D341Med (cell line): ENCODE measurements around the gene RPE65.
"Not testable (repeated sequence)": the region's sequence is repeated elsewhere in the genome, so short reads cannot be mapped to it uniquely, and the experiment has no call there.

Experiments used
- DNase-seq: peaks from one replicate; pipeline ENCODE4 v3.0.0; 2012; ENCODE audit warnings: low spot score

The RPE65 gene

DNA sequence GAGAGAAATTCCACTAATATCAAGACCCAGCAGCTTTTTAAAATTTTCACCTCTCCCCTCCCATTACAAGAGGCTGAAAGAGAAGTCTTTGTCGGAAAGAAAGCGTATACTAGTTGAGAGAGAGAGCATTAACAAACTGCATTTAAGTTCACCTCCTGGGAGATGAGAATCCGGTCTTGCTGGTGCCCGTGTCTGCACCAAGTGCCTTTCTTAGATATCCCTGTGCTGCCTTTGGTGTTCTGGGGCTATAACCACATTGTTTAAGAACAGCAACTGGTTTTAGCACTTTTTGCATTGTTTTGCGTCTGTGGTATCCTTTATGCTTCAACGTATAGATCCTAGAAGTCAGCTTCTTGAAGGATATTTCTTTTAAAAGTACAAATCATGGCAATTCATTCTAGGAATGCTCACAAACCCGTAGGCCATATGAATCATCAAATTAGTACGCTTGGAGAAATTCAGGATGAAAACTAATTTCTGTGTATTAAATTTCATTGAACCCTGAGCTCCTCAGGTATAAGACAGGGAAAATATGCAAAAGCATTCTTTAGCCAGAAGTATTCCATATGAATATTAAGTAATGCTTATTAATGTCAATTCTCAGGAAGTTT, 3.4 kb upstream of the RPE65 start:
- DNase-seq, result no peak

DNA sequence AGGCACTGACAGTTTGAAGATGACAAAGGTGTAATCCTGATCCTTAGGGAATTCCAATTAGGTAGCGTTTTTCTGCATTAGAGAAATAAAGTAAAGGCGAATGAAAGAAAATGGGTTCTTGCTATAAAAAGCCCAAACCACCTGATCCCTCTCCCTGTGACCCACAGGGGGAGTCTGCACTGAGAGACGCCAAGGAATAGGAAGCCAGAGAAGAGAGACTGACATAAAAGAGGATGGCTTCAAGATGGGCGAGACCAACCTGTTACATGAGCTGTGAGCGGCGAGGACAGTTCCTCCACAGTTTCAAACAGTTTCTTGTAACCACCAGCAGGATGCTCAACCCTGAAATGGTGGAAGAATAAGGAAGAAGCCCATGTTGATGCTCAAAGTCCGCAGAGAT, 1.4 kb downstream of the RPE65 start:
- DNase-seq, result no peak

DNA sequence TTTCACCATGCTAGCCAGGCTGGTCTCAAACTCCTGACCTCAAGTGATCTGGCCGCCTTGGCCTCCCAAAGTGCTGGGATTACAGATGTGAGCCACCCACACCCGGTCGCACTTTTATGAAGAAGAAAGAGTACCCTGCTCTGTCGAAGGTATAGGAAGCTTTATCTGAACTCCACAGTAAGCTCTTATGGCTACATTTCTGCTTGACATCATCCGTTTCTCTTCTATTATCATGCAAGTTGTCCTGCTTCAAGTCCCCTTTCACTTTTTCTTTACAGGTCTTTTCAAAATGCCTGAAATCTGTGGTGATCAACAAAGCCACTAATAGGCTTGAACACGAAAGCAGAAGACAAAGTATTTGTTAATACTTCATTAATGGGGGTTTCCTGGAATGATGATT, 4.0 kb downstream of the RPE65 start:
- DNase-seq, result no peak

DNA sequence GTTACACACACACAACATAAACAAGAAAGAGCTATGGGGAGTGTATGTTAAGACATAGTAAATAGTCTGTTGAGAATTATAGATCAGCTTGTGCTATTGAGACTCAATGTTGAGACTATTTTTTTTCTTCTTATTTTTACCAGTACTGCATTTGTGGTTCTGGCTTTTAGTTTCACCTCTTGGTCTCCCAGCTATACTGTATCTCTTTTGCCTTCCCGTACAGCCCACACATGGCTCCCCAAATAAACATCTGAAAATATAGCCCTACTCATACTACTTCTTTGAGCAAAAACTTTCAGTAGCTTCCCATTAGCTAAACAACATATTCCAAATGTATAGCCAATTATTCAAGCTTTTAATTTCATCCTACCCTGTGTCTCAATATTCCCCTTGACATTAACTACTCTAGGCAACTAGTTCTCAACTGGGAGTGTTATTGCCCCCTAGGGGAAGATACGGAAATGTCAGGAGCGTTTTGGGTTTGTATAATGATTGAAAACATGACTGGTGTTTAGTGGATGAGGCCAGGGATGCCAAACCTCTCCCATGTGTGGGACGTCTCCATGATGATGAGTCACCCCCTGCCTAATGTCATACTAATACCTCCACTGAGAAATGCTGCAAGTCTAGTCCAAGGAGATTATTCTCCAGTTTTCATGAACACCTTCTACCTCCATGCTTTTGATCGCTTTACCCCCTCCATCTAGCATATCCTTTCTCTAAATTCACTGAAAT, 6.8 kb downstream of the RPE65 start:
- DNase-seq, result peak; percentile 47

DNA sequence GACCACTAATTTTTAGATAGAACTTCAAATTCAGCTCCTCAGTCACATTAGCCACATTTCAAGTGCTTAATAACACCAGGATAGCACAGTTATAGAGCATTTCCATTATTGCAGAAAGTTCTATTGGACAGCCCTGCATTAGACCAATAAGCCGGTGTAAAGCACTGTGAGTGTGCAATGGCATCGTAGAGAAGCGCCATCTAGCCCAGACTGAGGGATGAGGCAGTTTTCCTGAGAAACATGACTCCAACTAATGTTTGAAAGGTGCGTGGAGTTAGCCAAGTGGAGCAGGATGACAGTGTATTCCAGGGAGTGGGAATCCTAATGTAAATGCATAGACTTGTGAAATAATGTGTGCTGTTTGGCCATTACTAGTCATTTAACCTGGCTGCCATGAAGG, 7.7 kb downstream of the RPE65 start:
- no peak for DNase-seq

DNA sequence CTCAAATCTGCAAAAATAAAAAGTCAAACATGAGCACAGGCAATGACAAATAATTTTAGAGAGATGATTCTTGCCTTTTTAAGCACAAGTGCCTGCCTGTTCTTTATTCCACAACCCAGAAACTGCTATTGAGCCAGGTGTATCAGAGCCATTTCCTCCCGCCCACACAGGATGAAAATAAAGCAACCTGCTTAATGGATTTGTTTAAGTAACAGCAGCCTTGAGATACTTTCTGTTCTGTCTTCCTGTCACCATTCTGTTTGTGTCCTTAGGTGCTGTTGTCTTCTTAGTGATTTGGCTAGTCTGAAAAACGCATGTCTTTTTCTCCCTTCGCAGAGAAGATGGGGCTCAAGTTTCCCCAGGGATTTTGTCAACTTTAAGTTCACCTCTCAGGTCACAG, 11.4 kb downstream of the RPE65 start:
- DNase-seq, result no peak

DNA sequence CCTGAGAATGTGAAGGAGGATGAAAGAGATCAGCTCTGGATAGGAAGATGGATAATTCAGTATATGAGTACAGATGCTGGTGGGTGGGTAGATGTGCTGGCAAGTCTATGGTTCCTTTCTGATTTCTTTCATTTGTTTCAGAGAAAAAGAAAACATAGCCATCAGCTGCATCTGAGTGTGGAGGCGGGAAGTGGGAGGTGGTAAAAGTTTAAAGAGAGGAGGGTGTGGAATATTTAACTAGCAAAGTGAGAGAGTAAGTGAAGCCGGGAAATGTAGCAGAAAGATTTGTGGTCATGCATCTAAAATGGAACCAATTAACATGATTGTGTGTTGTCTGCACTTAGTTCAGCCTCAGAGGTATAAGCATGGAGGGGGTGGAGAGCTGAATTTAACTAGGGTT, 16.4 kb downstream of the RPE65 start:
- no peak for DNase-seq

DNA sequence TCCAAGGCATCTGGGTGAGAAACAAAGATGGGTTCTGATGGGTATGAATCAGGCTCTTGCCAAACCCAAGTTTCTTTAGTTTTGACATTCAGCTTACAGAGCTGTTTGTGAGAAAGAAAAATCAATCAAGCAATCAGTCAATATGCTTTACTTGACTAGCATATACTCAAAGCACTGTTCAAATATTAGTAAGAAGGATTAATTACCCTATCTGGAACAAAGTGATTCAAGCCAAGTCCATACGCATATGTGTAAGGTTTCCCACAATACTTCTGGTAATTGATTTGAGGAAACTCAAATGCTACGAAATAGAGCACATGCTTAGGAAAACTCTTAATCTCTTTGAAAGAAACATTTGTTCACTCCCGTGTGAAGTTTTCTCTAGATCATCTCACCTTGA, 18.7 kb downstream of the RPE65 start:
- no peak for DNase-seq

DNA sequence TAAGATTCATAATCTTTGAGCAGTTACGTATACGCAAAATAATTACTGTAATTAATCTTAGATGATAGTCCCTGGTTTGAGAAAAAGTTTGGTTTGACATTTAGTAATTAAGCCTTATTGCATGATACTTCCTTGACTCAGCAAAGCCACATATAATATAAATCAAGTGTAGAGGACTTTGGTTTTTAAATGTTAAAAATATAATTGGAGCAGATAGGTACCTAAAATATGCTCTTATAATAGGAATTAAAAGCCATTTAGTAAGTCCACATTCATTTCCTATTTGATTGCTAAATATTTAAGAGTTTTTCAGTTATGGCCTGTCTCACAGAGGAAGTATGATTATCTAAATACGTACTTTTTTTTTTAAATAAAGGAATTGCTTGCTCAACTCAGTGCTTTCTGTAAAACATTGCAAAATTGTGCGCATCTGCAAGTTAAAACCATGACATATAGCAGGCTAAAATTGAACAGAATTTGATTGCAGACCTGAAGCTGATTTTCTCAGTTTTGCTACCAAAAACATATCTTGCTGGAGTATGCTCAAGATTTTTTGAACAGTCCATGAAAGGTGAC, 20.4 kb downstream of the RPE65 start:
- DNase-seq, result no peak

DNA sequence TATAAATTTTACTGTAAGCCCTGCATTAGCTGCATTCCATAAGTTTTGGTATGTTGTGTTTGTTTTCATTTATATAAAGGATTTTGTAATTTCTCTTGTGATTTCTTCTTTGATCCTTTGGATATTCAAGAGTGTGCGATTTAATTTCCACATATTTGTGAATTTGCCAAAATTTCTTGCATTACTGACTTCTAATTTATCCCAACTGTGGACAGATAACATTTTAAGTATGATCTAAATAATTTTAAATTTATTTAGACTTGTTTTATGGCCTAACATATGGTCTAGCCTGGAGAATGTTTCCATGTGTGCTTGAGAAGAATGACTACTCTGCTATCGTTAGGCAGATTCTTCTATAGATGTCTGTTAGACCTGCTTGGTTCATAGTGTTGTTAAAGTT, 23.2 kb downstream of the RPE65 start:
- DNase-seq, result no peak

DNA sequence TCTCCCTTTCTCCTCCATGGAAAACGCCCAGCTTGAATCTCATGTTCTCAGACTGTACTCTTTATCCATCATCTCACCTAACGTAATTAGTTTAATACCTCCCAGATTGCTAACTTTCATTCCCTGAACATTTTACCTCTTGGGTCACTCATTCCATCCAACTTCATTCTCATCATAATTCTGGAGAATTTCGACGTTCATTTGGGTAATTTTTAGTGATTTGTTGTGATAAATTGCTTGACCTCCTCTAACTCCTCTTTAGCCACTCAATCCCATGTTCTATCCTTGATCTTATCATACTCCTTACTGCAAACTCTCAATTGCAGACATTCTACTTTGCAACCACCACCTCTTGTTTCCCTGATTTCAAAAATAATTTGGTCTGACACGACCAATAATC, 28.4 kb downstream of the RPE65 start:
- DNase-seq, result no peak

DNA sequence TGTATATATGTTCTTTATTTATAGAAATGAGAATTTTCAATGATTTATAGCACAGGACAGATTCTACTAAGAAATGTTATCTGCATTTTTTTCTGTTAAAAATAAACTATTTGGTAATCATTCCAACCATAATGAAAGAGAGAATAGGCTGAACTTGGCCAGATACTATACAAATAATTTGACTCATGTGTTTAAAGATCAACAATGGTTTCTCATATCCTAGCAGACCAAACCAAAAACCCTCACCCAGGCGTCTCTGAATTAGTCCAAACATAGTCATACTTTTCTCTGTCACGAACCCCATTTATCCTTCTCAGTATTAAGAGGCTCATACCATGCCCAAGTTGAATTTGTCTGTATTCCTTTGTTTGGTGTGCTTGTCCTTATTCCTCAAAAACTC, 40.3 kb downstream of the RPE65 start:
- DNase-seq, result no peak

DNA sequence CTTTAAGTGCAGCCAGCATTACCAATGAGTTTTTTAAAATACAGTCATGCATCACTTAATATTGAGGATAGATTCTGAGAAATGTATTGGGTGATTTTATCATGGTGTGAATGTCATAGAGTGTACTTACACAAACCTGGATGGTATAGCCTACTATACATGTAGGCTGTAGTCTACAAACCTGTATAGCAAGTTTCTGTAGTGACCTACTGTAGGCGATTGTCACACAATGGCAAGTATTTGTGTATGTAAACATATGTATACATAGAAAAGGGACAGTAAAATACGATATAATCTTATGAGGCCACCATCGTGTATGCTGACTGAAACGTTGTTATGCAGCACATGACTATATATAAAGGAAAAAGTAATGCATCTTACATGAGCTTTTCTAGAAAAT, 48.2 kb downstream of the RPE65 start:
- no peak for DNase-seq

DNA sequence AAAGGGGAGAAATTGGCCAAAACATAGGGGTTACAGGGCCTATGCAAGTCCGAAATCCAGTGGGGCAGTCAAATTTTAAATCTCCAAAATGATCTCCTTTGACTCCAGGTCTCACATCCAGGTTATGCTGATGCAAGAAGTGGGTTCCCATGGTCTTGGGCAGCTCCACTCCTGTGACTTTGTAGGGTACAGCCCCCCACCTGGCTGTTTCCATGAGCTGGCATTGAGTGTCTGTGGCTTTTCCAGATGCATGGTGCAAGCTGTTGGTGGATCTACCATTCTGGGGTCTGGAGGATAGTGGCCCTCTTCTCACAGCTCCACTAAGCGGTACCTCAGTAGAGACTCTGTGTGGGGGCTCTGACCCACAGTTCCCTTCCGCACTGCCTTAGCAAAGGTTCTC, 54.2 kb downstream of the RPE65 start:
- DNase-seq, result not testable (repeated sequence)

DNA sequence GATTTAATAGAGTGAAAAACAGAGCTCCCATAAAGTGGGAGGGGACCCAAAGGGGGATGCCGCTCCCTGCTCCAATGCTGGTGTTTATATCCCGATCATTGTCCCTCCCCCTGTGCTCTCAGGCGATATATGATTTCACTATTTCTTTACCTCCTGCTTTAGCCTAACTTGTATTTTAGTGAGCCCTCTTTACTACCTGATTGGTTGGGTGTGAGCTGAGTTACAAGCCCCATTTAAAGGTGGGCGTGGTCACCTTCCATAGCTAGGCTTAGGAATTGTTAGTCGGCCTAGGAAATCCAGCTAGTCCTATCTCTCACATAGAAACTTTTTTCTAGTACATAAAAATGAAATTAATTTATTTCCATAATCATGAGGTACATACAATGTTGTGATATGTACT, 57.3 kb downstream of the RPE65 start:
- DNase-seq, result not testable (repeated sequence)

DNA sequence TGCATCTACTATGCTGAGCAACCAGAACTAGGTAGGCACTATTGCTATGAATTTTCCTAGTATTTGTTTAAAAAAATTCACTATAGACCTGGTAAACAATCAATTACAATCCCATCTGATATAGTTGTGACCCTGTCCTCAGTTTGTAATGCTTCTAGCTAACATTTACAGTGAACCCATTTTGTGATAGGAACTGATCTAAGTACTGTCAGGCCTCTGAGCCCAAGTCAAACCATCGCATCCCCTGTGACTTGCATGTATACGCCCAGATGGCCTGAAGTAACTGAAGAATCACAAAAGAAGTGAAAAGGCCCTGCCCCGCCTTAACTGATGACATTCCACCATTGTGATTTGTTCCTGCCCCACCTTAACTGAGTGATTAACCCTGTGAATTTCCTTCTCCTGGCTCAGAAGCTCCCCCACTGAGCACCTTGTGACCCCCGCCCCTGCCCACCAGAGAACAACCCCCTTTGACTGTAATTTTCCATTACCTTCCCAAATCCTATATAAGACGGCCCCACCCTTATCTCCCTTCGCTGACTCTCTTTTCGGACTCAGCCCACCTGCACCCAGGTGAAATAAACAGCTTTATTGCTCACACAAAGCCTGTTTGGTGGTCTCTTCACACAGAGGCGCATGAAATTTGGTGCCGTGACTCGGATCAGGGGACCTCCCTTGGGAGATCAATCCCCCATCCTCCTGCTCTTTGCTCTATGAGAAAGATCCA, 63.8 kb downstream of the RPE65 start:
- DNase-seq, result not testable (repeated sequence)

DNA sequence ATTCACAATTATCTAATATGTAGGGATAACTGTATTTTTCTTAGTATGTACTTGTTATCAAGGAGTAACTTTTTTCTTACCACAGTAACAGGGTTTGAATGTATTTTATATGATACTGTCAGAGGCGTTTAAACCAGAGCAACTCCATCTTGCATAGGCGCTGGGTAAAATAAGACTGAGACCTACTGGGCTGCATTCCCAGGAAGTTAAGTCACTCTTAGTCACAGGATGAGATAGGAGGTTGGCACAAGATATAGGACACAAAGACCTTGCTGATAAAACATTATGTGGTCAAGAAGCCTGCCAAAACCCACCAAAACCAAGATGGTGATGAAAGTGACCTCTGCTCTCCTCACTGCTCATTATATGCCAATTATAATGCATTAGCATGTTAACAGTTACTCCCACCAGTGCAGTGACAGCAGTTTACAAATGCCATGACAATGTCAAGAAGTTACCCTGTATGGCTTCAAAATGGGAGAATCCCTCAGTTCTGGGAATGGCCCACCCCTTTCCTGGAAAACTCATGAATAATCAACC, 64.8 kb downstream of the RPE65 start:
- DNase-seq, result no peak

DNA sequence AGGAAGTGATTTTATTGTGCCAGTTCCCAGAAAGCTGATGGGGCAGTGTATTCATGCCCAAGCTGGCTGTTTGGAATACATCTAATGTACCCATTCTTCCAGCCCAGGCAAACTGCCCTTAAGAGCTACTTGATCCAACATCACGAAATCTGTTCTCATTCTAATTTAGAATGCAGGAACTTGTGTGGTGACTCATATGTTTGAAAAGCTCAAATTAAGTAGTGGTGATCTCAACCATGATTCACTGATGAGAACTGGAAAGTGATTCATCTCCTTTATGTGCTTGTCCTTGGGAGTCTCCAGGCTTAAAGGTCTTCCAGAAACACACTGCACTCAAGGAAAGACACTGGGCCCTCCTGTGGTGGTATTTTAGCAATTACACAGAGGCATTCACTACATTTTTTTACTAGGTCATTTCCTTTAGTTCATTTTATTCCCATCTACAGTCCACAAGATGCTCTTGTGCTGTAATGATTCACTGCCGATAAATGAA, 65.4 kb downstream of the RPE65 start:
- DNase-seq, result no peak

DNA sequence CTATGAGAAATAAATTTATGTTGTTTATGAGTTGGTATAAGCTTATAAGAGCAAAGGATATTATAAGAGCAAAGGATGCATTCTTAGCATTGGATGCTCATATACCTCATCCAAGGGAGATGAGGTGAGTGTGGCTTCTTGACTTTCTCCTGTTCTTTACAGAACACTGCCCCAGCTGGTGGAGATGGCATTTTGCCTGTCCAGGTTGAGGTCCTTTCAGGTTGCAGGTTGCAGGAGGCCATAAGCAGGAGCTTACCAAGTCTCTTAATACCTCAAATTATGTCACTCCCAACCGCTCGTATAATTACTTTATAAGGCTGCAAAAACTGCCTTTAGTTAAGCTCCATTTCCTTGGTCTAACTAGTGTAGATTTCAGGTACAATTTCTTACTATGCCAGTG, 66.7 kb downstream of the RPE65 start:
- no peak for DNase-seq

DNA sequence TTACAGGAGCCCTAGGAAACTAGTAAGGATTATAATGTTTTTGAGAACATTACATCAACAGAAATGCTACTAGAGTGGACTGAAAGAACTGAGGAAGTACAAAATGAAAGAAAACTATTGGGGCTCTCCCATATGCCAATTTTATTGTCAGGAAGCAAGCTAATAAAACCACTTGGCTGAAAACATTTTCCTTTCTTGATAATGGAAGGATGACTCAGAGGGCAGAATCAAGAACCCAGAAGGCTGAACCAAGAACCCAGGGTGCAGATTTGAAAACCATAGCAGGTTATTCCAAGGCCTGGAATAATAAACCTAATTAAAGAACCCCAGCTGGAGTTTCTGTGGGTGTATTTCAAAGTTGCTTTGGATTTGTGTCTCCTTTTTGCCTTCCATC, 70.7 kb downstream of the RPE65 start:
- DNase-seq, result no peak
